Activated naive CD4-positive, alpha-beta T cell treated with anti-CD3 and anti-CD28 coated beads, Interleukin-2, amount 50 U/mL, for 16 hours (primary cell): ENCODE results near the gene DICER1.

Experiments used
- DNase-seq: peaks from one replicate; pipeline ENCODE4 v3.0.0-alpha.2; 2020

DICER1 gene

GRCh38 chr14:95119336-95119735 lies 38.0 kb downstream of the DICER1 start:
- DNase-seq: no peak

- DNase-seq: no peak
Observed at GRCh38 chr14:95117937-95118721, 39.2 kb downstream of the DICER1 start.

DNA sequence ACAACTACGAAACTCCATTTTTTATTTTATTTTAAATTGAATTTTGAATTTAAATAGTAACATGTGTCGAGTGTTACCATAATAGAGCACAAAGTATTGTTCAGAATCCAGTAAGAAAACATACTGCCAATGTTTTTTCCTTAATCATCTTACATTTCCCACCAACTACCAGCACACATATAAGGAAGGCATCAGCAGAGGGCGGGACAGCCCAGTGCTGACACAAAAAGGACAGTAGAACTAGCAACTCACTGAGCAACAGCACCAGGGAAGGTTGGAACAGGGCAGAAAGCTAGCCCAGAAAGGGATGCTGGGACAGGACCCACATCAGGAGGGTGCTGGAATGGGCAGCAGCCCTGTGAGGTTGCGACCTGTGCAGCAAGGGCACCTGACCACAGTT lies 43.9 kb downstream of the DICER1 start:
- no peak for DNase-seq

- no peak for DNase-seq
Observed at GRCh38 chr14:95111507-95112164, 45.7 kb downstream of the DICER1 start.

- DNase-seq: no peak
Observed at GRCh38 chr14:95110178-95110577, 47.2 kb downstream of the DICER1 start.

DNA sequence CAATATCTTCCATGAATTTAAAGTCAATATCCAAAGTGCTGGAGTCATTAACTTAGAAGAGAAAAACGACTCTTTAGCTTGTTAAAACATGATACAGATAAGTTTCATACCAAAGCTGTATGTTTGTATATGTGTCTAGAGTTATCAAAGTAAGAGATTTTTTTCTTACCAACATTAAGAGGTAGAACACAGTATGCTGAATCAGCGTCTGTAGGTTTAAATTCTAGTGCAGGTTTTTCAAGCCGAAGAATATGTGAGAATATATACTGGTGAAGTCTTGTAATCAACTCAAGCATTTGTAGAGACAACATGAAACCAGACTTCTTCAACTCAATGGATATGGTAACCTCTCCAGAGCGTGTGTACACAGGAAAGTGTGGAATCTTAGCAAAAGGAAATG lies 49.6 kb downstream of the DICER1 start:
- no peak for DNase-seq

GRCh38 chr14:95106971-95107370 lies 50.4 kb downstream of the DICER1 start:
- no peak for DNase-seq

DNA sequence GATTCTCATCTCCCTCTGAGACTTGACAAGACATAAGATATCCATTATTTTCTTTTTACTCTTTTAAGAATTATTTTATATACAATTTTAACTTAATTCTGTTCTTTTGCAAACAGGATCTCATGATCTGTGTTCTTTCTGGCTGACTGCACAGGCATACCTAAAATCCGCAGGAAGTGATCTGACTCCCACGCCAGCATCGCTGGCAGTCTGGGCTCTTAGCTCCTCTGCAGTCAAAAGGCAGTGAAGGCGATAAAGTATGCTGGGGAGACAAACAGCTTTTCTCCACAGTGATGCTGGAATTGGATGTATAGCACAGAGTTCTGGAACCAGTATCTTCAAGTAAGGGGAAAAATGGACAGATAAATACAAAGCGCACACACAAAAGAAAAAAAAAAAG lies 52.4 kb downstream of the DICER1 start:
- DNase-seq: no peak

DNA sequence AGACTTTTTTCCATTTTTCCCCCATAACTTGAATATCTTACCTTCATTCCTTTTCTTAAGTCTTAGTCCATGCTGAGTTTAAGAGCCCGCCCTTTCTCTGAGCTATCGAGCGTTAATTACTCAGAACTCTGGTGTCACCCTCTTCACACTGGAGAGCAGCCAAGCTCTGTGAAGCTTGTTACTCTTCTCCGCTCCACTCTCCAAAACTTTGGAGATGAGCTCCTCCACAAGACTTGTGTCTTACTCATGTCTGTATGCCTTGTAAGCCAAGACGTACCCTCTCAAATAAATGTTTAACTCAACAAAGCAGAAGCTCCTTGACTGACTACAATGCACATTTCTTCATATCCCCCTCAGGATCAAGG lies 54.7 kb downstream of the DICER1 start:
- DNase-seq: no peak

DNA sequence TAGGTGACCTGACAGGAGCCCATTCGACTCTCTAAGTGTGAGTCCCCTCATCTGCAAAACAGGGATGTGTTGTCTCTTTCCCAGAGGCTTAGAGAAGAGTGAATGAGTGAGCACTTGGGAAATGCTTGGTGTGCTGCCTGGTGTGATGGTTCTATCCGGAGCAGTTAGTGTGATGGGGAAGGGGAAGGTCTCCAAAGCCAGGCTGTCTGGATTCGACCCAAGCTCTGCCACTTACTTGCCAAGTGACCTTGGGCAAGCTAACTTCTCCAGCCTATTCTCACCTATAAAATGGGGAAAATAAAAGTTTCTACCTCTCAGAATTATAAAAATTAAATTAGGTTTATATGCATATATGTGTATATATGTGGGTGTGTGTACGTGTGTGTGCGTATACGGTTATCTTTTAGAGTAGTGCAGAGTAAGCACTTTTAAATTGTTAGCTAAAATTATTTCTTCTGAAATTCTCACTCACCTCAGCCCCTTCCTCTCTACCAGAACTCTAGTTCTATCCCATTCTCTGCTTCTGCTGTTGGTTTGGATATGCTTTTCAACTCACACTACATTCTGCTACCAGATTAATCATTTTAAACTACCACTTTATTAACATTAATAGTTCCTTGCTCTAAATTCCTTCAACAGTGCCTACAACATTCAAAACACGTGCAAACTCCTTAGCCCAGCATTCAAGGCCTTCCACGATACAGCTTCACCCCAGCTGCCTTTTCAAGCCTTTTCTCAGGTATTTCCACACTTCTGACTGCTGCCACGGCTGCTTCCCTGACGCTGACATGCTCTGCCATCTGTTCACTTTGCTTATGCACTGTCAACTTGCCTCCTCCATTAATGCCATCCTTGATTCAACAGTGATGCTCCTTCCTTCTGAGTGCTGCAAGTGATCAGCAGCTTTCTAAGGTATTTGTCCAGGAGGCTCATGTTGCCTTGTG lies 55.3 kb downstream of the DICER1 start:
- no peak for DNase-seq

DNA sequence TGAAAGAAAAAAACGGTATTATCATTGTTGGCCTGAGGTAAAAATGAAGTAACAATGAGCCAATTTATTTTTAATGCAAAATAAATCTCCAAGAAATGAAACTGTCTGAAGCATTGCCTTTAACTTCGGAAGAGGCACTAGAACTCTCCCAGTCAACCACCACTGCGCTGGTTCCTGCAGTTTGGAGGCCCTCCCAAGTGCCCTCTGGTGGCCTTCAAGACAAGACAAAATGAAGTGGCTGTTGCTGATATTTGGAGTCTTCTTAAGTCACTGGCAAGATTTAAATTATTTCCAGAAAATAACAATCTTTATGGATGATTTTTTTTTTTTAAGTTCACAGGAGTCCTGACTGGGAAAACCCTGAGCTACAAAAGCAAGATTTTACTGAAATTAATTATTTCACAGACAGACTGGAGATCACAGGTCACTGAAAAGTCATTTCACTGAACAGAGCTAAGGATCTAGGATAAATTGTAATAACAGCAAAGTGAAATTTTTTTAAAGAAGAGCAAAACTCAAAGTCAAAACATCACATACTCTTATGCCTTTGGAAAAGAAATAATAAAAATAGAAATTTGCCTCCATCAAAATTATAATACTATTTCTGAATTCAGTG lies 58.2 kb downstream of the DICER1 start:
- DNase-seq: no peak

GRCh38 chr14:95097385-95097784 lies 59.9 kb downstream of the DICER1 start:
- DNase-seq: no peak

- DNase-seq: no peak
Observed at GRCh38 chr14:95096476-95096875, 60.9 kb downstream of the DICER1 start.

GRCh38 chr14:95095996-95096395 lies 61.3 kb downstream of the DICER1 start:
- DNase-seq: no peak

DNA sequence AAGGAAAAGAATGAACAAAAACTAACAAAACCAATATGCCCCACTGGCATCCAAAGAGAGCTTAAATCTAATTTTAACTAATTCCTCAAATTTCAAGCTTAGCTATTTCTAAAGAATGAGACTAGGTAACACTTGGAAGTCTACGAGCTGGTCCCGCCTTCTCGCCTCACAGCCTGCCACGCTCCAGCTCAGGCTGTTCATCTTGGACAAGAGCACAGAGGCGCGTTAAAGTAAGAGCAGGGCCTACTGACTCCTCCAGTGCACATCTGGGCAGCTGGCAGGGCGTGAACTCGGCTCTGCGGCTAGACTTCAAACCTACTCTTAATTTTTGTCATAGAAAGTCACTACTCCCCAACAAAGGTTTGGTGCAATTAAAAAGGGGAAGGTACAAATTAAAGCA lies 64.6 kb downstream of the DICER1 start:
- DNase-seq: no peak

- no peak for DNase-seq
Observed at GRCh38 chr14:95091581-95091980, 65.7 kb downstream of the DICER1 start.

DNA sequence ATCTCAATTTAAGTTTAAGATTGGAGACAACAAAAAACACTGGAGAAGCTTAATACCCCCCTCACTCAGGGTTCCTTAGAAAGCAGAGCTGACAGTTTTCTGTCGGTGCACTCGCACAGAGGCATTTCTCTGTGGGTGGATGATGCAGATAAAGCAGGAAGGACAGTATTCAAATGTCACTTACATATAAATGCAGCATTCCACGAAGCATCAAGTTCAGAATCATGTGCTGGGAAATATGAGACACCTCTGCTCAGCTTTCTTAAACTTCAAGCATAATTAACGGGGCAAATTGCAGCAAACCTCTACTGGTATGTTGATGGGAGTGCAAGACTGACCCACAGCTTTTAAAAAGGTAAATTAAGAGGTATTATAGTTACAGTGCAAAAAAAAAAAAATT lies 68.7 kb downstream of the DICER1 start:
- DNase-seq: no peak

GRCh38 chr14:95087619-95088018 lies 69.7 kb downstream of the DICER1 start:
- no peak for DNase-seq

- DNase-seq: no peak
Observed at GRCh38 chr14:95085321-95085720, 72.0 kb downstream of the DICER1 start.

- DNase-seq: no peak
Observed at GRCh38 chr14:95078867-95079266, 78.5 kb downstream of the DICER1 start.

DNA sequence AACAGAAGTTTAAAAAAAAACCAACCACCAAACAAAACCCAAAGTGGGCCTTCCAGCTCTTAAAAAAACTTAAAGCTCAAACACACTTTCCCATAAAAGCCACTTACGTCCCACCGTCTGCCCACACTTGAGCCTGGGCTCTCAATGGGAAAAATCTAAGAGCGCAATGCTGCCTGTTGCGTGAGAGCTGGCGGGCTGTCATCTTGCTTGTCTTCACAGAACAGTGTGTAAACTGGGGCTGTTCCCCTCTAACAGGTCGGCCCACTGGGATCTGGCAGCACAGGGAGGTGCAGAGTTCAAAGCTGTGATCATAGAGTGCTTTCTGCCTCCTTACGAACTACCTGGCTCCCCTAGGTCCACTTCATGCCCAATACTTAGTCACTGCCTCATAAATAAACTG lies 80.0 kb downstream of the DICER1 start:
- no peak for DNase-seq

- DNase-seq: no peak
Observed at GRCh38 chr14:95075789-95076188, 81.5 kb downstream of the DICER1 start.

DNA sequence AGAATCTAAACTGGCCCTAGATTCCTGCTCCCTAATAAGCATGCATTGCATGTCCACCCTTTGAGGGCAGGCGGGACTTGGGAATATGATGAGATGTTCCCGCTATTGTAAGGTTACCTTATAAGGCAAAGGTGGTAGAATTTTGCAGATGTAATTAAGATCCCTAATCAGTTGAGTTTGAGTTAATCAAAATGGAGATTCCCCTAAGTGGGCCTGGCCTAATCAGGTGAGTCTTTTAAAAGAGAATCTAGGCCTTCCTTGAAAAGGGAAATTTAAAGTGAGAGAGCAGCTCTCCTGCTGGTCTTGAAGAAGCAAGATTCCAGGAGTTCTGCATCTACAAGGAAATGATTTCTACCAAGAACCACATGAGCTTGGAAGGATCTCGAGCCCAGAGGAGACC lies 83.4 kb downstream of the DICER1 start:
- DNase-seq: no peak
